GM12878 (cell line): ENCODE data around the gene RHBDF2. TPM values are rescaled to one million over a fixed set of nuclear protein-coding genes. Genes with fewer than 3 reads are reported as not detected.

Experiments
- CREM ChIP-seq: IDR thresholded peaks from 2 replicates; pipeline ENCODE4 v1.6.1; 2014; ENCODE audit warnings: antibody characterized with exemption, low read depth
- FOXM1 ChIP-seq: IDR thresholded peaks from 2 replicates; pipeline ENCODE4 v1.6.1; 2012; ENCODE audit warnings: low read depth, mild to moderate bottlenecking, inconsistent platforms, low read length, moderate library complexity
- HDGF ChIP-seq: fragments of 450-650 bp; IDR thresholded peaks from 2 replicates; pipeline ENCODE4 v1.6.1; 2016; ENCODE audit warnings: antibody characterized with exemption
- NBN ChIP-seq: fragments of 450-650 bp; IDR thresholded peaks from 2 replicates; pipeline ENCODE4 v1.6.1; 2016
- NFYA ChIP-seq: IDR thresholded peaks from 2 replicates; pipeline ENCODE4 v1.6.1; 2011; ENCODE audit warnings: low read depth, mild to moderate bottlenecking, low read length, improper control_type of control experiment, borderline replicate concordance
- PAX5 ChIP-seq: IDR thresholded peaks from 2 replicates; pipeline ENCODE4 v1.6.1; 2011; ENCODE audit warnings: low read depth, low read length, borderline replicate concordance
- PML ChIP-seq: IDR thresholded peaks from 2 replicates; pipeline ENCODE4 v1.6.1; 2012; ENCODE audit warnings: low read length, inconsistent platforms
- SMARCA5 ChIP-seq: fragments of 450-650 bp; IDR thresholded peaks from 2 replicates; pipeline ENCODE4 v1.6.1; 2017; ENCODE audit warnings: mild to moderate bottlenecking
- SMC3 ChIP-seq: IDR thresholded peaks from 2 replicates; pipeline ENCODE4 v1.6.1; 2011; ENCODE audit warnings: low read length, improper control_type of control experiment, borderline replicate concordance
- SP1 ChIP-seq: IDR thresholded peaks from one replicate; pipeline ENCODE4 v1.6.1; 2011; ENCODE audit warnings: low read depth, low read length
- ZBED1 ChIP-seq: IDR thresholded peaks from 2 replicates; pipeline ENCODE4 v1.6.1; 2016; ENCODE audit warnings: borderline replicate concordance
- polyA plus RNA-seq, 11 experiments: library from polyadenylated mRNA; depleted of rRNA in 4 of 11; unstranded in 6 of 11; stranded (reverse) in 5 of 11; fragments of >200 nt; fragmentation: Nextera tagmentation in 4 of 11; fragmentation: Illumina TruSeq in 1 of 11; extraction: Ambion mirVana in 4 of 11; extraction: Trizol in 1 of 11; gene quantifications; 1 replicate in 1 of 11; 2 replicates in 10 of 11; pipeline versions ENCODE4 v1.2.1 to v1.2.3, GENCODE V29; 2011 to 2016; ENCODE audit warnings: inconsistent platforms in 2 of 11, missing spikeins in 2 of 11, low read depth in 1 of 11
- total RNA-seq, 4 experiments: library from RNA; depleted of rRNA in 3 of 4; stranded (reverse); fragments of >200 nt in 3 of 4; fragmentation: Illumina TruSeq in 1 of 4; extraction: Trizol in 1 of 4; gene quantifications; 2 replicates each; pipeline versions ENCODE4 v1.2.1 to v1.2.3, GENCODE V29; 2013 to 2021
- TF ChIP-seq, protein P1 (sequence below): IDR thresholded peaks from 2 replicates; pipeline ENCODE4 v1.6.1; 2012; ENCODE audit warnings: mild to moderate bottlenecking, low read depth, low read length
- TF ChIP-seq, protein P2 (sequence below): IDR thresholded peaks from 2 replicates; pipeline ENCODE4 v1.6.1; 2012; ENCODE audit warnings: low read depth, low read length, improper control_type of control experiment
- TF ChIP-seq, protein P3 (sequence below): fragments of 450-650 bp; IDR thresholded peaks from 2 replicates; pipeline ENCODE4 v1.6.1; 2016; ENCODE audit warnings: mild to moderate bottlenecking

RHBDF2 gene
- total and polyA plus RNA-seq, 10 of the 15 experiments (the other 5 are each of a cell fraction or from before 2014, with no cell fraction given) = 0.97 to 43.0 (median 18.7) TPM

DNA sequence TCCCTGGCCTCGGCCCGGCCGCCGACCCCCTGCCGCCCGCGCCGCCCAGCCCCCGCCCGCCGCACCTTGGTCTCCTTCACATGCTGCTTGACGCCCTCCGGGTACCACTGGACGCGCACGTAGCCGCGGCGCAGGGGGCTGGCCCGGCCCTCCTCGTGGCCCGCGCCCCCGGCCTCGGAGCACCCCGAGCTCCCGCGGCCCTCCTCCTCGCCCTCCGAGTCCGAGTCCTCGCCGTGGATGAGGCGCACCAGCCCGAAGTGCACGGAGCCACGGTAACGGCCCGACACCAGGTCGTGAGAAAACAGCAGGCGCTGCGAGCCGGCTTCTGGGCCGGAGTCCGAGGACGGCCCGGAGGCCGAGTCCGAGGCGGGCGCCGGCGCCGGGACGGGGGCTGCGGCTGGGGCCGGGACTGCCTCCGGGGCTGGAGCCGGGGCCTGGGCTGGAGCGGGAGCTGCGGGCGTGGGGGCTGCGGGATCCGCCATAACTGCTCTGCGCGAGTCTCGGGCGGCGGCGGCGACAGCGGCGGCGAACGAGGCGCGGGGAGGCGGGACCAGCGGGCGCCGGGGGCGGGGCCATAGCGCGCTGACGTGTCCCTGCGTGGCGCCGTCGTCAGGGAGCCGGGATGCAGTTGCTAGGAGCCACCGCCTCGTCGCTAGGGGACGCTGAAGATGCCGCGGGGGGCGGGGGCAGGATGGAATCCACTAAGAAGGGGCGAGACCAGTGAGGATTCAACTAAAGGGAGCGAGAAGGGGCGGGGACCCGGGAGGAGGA, 48.4 kb downstream of the RHBDF2 start, which contains the start of gene UBE2O (continued):
- TF ChIP-seq, protein P1, sequence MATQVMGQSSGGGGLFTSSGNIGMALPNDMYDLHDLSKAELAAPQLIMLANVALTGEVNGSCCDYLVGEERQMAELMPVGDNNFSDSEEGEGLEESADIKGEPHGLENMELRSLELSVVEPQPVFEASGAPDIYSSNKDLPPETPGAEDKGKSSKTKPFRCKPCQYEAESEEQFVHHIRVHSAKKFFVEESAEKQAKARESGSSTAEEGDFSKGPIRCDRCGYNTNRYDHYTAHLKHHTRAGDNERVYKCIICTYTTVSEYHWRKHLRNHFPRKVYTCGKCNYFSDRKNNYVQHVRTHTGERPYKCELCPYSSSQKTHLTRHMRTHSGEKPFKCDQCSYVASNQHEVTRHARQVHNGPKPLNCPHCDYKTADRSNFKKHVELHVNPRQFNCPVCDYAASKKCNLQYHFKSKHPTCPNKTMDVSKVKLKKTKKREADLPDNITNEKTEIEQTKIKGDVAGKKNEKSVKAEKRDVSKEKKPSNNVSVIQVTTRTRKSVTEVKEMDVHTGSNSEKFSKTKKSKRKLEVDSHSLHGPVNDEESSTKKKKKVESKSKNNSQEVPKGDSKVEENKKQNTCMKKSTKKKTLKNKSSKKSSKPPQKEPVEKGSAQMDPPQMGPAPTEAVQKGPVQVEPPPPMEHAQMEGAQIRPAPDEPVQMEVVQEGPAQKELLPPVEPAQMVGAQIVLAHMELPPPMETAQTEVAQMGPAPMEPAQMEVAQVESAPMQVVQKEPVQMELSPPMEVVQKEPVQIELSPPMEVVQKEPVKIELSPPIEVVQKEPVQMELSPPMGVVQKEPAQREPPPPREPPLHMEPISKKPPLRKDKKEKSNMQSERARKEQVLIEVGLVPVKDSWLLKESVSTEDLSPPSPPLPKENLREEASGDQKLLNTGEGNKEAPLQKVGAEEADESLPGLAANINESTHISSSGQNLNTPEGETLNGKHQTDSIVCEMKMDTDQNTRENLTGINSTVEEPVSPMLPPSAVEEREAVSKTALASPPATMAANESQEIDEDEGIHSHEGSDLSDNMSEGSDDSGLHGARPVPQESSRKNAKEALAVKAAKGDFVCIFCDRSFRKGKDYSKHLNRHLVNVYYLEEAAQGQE = no peak
- TF ChIP-seq, protein P2, sequence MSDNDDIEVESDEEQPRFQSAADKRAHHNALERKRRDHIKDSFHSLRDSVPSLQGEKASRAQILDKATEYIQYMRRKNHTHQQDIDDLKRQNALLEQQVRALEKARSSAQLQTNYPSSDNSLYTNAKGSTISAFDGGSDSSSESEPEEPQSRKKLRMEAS = peak; percentile 21; the same call in 1 of the 2 replicates
- TF ChIP-seq HDGF (0 out of 2 replicates have a peak, but pooled peaks have one; percentile 67), CREM (peak; percentile 80), ZBED1 (no peak), SMC3 (no peak), PAX5 (no peak), NBN (no peak), NFYA (no peak), SP1 (no peak), SMARCA5 (peak; percentile 76; the same call in 1 of the 2 replicates), FOXM1 (no peak), PML (no peak)
- TF ChIP-seq, protein P3, sequence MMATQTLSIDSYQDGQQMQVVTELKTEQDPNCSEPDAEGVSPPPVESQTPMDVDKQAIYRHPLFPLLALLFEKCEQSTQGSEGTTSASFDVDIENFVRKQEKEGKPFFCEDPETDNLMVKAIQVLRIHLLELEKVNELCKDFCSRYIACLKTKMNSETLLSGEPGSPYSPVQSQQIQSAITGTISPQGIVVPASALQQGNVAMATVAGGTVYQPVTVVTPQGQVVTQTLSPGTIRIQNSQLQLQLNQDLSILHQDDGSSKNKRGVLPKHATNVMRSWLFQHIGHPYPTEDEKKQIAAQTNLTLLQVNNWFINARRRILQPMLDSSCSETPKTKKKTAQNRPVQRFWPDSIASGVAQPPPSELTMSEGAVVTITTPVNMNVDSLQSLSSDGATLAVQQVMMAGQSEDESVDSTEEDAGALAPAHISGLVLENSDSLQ = no peak
